ENCODE data around the gene ASB18.

ASB18 gene

GRCh38 chr2:236168110-236169080 is 95.8 kb downstream of the ASB18 start, which contains the start of gene GBX2:
Gene GBX2, minus strand, starts transcription at chr2:236168386. Its CDS starts 415 bp downstream, at chr2:236167971.
- Histone ChIP-seq H3K27me3 (ENCODE audit: insufficient read depth, low read length) (peaks cover 100% of the 10 kb centered on the region), H2AFZ (ENCODE audit: low read length, unreplicated experiment) (no peak within 1 kb of the TSS), H3K4me1 (ENCODE audit: control insufficient read depth, insufficient read depth, low read length, unreplicated experiment) (peaks cover 5% of the 10 kb centered on the region), H3K27ac (ENCODE audit: low read depth, low read length) (no peak within 1 kb of the TSS), H3K4me3 (ENCODE audit: low read depth, low read length) (peak within 1 kb of the TSS; percentile 60; the same call in 1 of the 2 replicates), H3K36me3 (ENCODE audit: insufficient read depth, low read length) (no peaks in the 10 kb centered on the region), H3K79me2 (ENCODE audit: control insufficient read depth, insufficient read depth, low read length, unreplicated experiment) (no peaks in the 10 kb centered on the region)

GRCh38 chr2:236167297-236168109 is 96.7 kb downstream of the ASB18 start:
- H3K36me3 ChIP-seq (ENCODE audit: insufficient read depth, low read length) = no peaks in the 10 kb centered on the region
- H3K79me2 ChIP-seq (ENCODE audit: control insufficient read depth, insufficient read depth, low read length, unreplicated experiment) = no peaks in the 10 kb centered on the region
- H2AFZ ChIP-seq (ENCODE audit: low read length, unreplicated experiment) = no peak overlapping the region
- no peak overlapping the region for H3K27ac ChIP-seq (ENCODE audit: low read depth, low read length)
- peaks cover 5% of the 10 kb centered on the region for H3K4me1 ChIP-seq (ENCODE audit: control insufficient read depth, insufficient read depth, low read length, unreplicated experiment)
- peaks cover 100% of the 10 kb centered on the region for H3K27me3 ChIP-seq (ENCODE audit: insufficient read depth, low read length)
- peak overlapping the region; percentile 60; the same call in 1 of the 2 replicates for H3K4me3 ChIP-seq (ENCODE audit: low read depth, low read length)

GRCh38 chr2:236166796-236167296 is 97.4 kb downstream of the ASB18 start:
- Histone ChIP-seq H2AFZ (ENCODE audit: low read length, unreplicated experiment) (no peak overlapping the region), H3K27ac (ENCODE audit: low read depth, low read length) (no peak overlapping the region), H3K4me3 (ENCODE audit: low read depth, low read length) (peak overlapping the region; percentile 60)

GRCh38 chr2:236165842-236166795 is 98.1 kb downstream of the ASB18 start:
- Histone ChIP-seq H3K4me1 (ENCODE audit: control insufficient read depth, insufficient read depth, low read length, unreplicated experiment) (peaks cover 5% of the 10 kb centered on the region), H3K27me3 (ENCODE audit: insufficient read depth, low read length) (peaks cover 100% of the 10 kb centered on the region), H3K27ac (ENCODE audit: low read depth, low read length) (no peak overlapping the region), H3K79me2 (ENCODE audit: control insufficient read depth, insufficient read depth, low read length, unreplicated experiment) (no peaks in the 10 kb centered on the region), H3K4me3 (ENCODE audit: low read depth, low read length) (peak overlapping the region; percentile 60), H2AFZ (ENCODE audit: low read length, unreplicated experiment) (no peak overlapping the region), H3K36me3 (ENCODE audit: insufficient read depth, low read length) (no peaks in the 10 kb centered on the region)

More at GRCh38 chr2:236166796-236167296, 97.4 kb downstream of the ASB18 start:
- Histone ChIP-seq H3K27me3 (ENCODE audit: insufficient read depth, low read length) (peaks cover 100% of the 10 kb centered on the region), H3K4me1 (ENCODE audit: control insufficient read depth, insufficient read depth, low read length, unreplicated experiment) (peaks cover 5% of the 10 kb centered on the region), H3K36me3 (ENCODE audit: insufficient read depth, low read length) (no peaks in the 10 kb centered on the region), H3K79me2 (ENCODE audit: control insufficient read depth, insufficient read depth, low read length, unreplicated experiment) (no peaks in the 10 kb centered on the region)

- Histone ChIP-seq H3K27ac (ENCODE audit: low read depth, low read length) (no peak overlapping the region), H3K79me2 (ENCODE audit: control insufficient read depth, insufficient read depth, low read length, unreplicated experiment) (no peaks in the 10 kb centered on the region), H3K27me3 (ENCODE audit: insufficient read depth, low read length) (peaks cover 100% of the 10 kb centered on the region), H2AFZ (ENCODE audit: low read length, unreplicated experiment) (no peak overlapping the region), H3K4me3 (ENCODE audit: low read depth, low read length) (peak overlapping the region; percentile 67; the same call in 1 of the 2 replicates), H3K36me3 (ENCODE audit: insufficient read depth, low read length) (no peaks in the 10 kb centered on the region), H3K4me1 (ENCODE audit: control insufficient read depth, insufficient read depth, low read length, unreplicated experiment) (peaks cover 5% of the 10 kb centered on the region)
These were observed 99.0 kb downstream of the ASB18 start for GRCh38 chr2:236164925-236165841.

- Histone ChIP-seq H3K36me3 (ENCODE audit: insufficient read depth, low read length) (no peaks in the 10 kb centered on the region), H3K4me3 (ENCODE audit: low read depth, low read length) (peak overlapping the region; percentile 67), H3K79me2 (ENCODE audit: control insufficient read depth, insufficient read depth, low read length, unreplicated experiment) (no peaks in the 10 kb centered on the region), H3K4me1 (ENCODE audit: control insufficient read depth, insufficient read depth, low read length, unreplicated experiment) (peaks cover 5% of the 10 kb centered on the region), H3K27me3 (ENCODE audit: insufficient read depth, low read length) (peaks cover 100% of the 10 kb centered on the region), H2AFZ (ENCODE audit: low read length, unreplicated experiment) (peak overlapping the region; percentile 1), H3K27ac (ENCODE audit: low read depth, low read length) (no peak overlapping the region)
These were observed 99.8 kb downstream of the ASB18 start for GRCh38 chr2:236164201-236164924.

GRCh38 chr2:236163471-236164200 is 100.6 kb downstream of the ASB18 start:
- Histone ChIP-seq H3K4me1 (ENCODE audit: control insufficient read depth, insufficient read depth, low read length, unreplicated experiment) (peaks cover 5% of the 10 kb centered on the region), H3K4me3 (ENCODE audit: low read depth, low read length) (peak overlapping the region; percentile 67), H3K27me3 (ENCODE audit: insufficient read depth, low read length) (peaks cover 100% of the 10 kb centered on the region), H2AFZ (ENCODE audit: low read length, unreplicated experiment) (peak overlapping the region; percentile 1), H3K36me3 (ENCODE audit: insufficient read depth, low read length) (no peaks in the 10 kb centered on the region), H3K79me2 (ENCODE audit: control insufficient read depth, insufficient read depth, low read length, unreplicated experiment) (no peaks in the 10 kb centered on the region), H3K27ac (ENCODE audit: low read depth, low read length) (no peak overlapping the region)

- Histone ChIP-seq H3K27me3 (ENCODE audit: insufficient read depth, low read length) (peaks cover 100% of the 10 kb centered on the region), H3K4me1 (ENCODE audit: control insufficient read depth, insufficient read depth, low read length, unreplicated experiment) (peaks cover 5% of the 10 kb centered on the region), H3K4me3 (ENCODE audit: low read depth, low read length) (no peak overlapping the region), H2AFZ (ENCODE audit: low read length, unreplicated experiment) (no peak overlapping the region), H3K36me3 (ENCODE audit: insufficient read depth, low read length) (no peaks in the 10 kb centered on the region), H3K27ac (ENCODE audit: low read depth, low read length) (no peak overlapping the region), H3K79me2 (ENCODE audit: control insufficient read depth, insufficient read depth, low read length, unreplicated experiment) (no peaks in the 10 kb centered on the region)
These were observed 101.2 kb downstream of the ASB18 start for GRCh38 chr2:236162882-236163470.
